Measurements from ENCODE around the gene TYW1. TPM values are rescaled to one million over a fixed set of nuclear protein-coding genes. Genes with fewer than 3 reads are reported as not detected.
"Not testable (repeated sequence)": the region's sequence is repeated elsewhere in the genome, so short reads cannot be mapped to it uniquely, and the experiment has no call there.

The TYW1 gene
- total and polyA plus RNA-seq, 2 of the 8 experiments (the other 6 are each of a cell fraction or from before 2014, with no cell fraction given) = 8.8 to 16.2 TPM

DNA sequence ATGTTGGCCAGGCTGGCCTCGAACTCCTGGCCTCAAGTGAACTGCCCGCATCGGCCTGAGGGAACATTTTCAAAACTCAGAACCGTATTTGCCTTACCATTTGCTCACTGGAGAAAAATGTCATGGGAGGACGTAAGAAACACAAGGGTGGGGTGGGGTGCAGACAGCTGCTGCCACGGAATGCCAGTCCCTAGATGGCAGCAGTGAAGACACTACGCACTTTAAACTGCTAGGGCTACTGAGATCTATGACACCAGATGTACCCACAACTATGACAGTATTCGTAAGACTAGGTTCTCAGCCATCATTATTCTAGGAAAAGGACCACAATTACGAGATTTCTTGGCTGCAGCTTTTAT lies 2.0 kb upstream of the TYW1 start:
- not testable (repeated sequence) for H4K5ac ChIP-seq (ENCODE audit: insufficient read length, low read depth, low read length); H3K27me3 ChIP-seq (replicated peaks in 1 of 4; ENCODE audit: control insufficient read depth in 3 of 4, extremely low read depth in 1 of 4, insufficient read depth in 3 of 4, low read length in 3 of 4); H2BK15ac ChIP-seq (ENCODE audit: low read length); H2BK120ac ChIP-seq (replicated peaks; ENCODE audit: low read depth, low read length); H3K9me3 ChIP-seq (ENCODE audit: insufficient read depth in 2 of 2, low read depth in 1 of 2, low read length in 1 of 2); H3K4me1 ChIP-seq (replicated peaks in 1 of 4; ENCODE audit: control insufficient read depth in 3 of 4, insufficient read depth in 4 of 4, low read length in 3 of 4); H4K8ac ChIP-seq (ENCODE audit: extremely low read depth, insufficient read depth, low read length); H4K91ac ChIP-seq (replicated peaks; ENCODE audit: insufficient read length, low read length); DNase-seq (ENCODE audit: low read depth in 1 of 2, low spot score in 2 of 2); H3K23ac ChIP-seq (ENCODE audit: insufficient read length); H3K79me2 ChIP-seq (ENCODE audit: control insufficient read depth in 1 of 2, insufficient read depth in 2 of 2, low read length in 2 of 2); H3K79me1 ChIP-seq (ENCODE audit: low read depth, low read length); H3K14ac ChIP-seq (ENCODE audit: insufficient read length); H3K4ac ChIP-seq (replicated peaks; ENCODE audit: insufficient read length, low read depth, low read length); H4K20me1 ChIP-seq (replicated peaks in 1 of 2; ENCODE audit: control insufficient read depth in 1 of 2, insufficient read depth in 2 of 2, low read length in 2 of 2); H3K18ac ChIP-seq (ENCODE audit: extremely low read depth, low read length); H2BK12ac ChIP-seq (ENCODE audit: low read depth, low read length); H2BK20ac ChIP-seq (ENCODE audit: low read length); H3K56ac ChIP-seq (replicated peaks; ENCODE audit: insufficient read length, low read depth, low read length); H2AK5ac ChIP-seq (ENCODE audit: low read depth, low read length); H2BK5ac ChIP-seq (ENCODE audit: low read depth, low read length); H3K23me2 ChIP-seq (ENCODE audit: low read depth, low read length); H2AFZ ChIP-seq (ENCODE audit: low read length)
- H3K4me2 ChIP-seq (ENCODE audit: insufficient read depth in 1 of 2, low read depth in 2 of 2, low read length in 2 of 2) = peak overlapping the region; percentile 57 to 60
- ChIA-PET CTCF (ENCODE audit: partially characterized antibody) (interaction anchor here (0.7 to 1.1 kb wide), 2 partner anchors 18 to 76 kb away, joined by 3 read pairs; no protein-coding TSS in a partner anchor), POLR2A (ENCODE audit: partially characterized antibody) (interaction anchor here (1.6 to 2.6 kb wide), 2 partner anchors 149 to 150 kb away, joined by 3 to 9 read pairs; no protein-coding TSS in a partner anchor)
- H3K27ac ChIP-seq (ENCODE audit: low read depth, low read length) = peak overlapping the region; percentile 62; the same call in 1 of the 2 replicates
- peak; percentile 80 for TF ChIP-seq TEAD4 (IDR thresholded peaks at IDR 0.05; ENCODE audit: low read depth, low read length)
- TF ChIP-seq, protein P1, sequence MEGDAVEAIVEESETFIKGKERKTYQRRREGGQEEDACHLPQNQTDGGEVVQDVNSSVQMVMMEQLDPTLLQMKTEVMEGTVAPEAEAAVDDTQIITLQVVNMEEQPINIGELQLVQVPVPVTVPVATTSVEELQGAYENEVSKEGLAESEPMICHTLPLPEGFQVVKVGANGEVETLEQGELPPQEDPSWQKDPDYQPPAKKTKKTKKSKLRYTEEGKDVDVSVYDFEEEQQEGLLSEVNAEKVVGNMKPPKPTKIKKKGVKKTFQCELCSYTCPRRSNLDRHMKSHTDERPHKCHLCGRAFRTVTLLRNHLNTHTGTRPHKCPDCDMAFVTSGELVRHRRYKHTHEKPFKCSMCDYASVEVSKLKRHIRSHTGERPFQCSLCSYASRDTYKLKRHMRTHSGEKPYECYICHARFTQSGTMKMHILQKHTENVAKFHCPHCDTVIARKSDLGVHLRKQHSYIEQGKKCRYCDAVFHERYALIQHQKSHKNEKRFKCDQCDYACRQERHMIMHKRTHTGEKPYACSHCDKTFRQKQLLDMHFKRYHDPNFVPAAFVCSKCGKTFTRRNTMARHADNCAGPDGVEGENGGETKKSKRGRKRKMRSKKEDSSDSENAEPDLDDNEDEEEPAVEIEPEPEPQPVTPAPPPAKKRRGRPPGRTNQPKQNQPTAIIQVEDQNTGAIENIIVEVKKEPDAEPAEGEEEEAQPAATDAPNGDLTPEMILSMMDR (IDR thresholded peaks at IDR 0.05; ENCODE audit: control extremely low read depth in 1 of 3, insufficient read depth in 1 of 3, low read depth in 1 of 3, low read length in 3 of 3) = peak in 2 of 3 experiments; percentile 11 to 39; a peak in 3 of 4 replicates
- peak overlapping the region in 3 of 4 experiments; percentile 85 to 92 (median 88); a peak in 4 of 7 replicates for H3K9ac ChIP-seq (replicated peaks in 1 of 4; ENCODE audit: extremely low read depth in 1 of 4, low read depth in 3 of 4, low read length in 3 of 4)
- H3K4me3 ChIP-seq (ENCODE audit: extremely low read depth in 1 of 4, insufficient read depth in 2 of 4, low read depth in 3 of 4, low read length in 4 of 4) = peak overlapping the region; percentile 64 to 69 (median 68)
- peaks cover 0 to 18% (median 4%) of the 10 kb centered on the region in 4 experiments; a peak in 3 of 8 replicates for H3K36me3 ChIP-seq (ENCODE audit: control insufficient read depth in 2 of 4, insufficient read depth in 4 of 4, low read length in 3 of 4)
- 35% methylated on average over 9 of the region's 9 CpGs; no CpG with 5 or more reads in 1 of the 2 experiments for WGBS, 2 experiments (ENCODE audit: extremely low coverage in 1 of 2, insufficient coverage in 1 of 2, insufficient read length in 1 of 2, insufficient replicate concordance in 2 of 2, low coverage in 1 of 2, low lambda C conversion rate in 2 of 2, missing lambda C conversion rate in 1 of 2)
- FAIRE-seq = peak; percentile 39

All from H1 (cell line).